ENCODE results near the gene SPTAN1.
"Not testable (repeated sequence)": the region's sequence is repeated elsewhere in the genome, so short reads cannot be mapped to it uniquely, and the experiment has no call there.

The SPTAN1 gene

GRCh38 chr9:128634111-128634510 is 81.7 kb downstream of the SPTAN1 start:
- no peak for DNase-seq

GRCh38 chr9:128634651-128635262 is 82.4 kb downstream of the SPTAN1 start:
- DNase-seq, result no peak

GRCh38 chr9:128635266-128636023 is 83.1 kb downstream of the SPTAN1 start:
- no peak for DNase-seq

- DNase-seq, result no peak
Observed at GRCh38 chr9:128636024-128636390, 83.6 kb downstream of the SPTAN1 start.

- DNase-seq, result no peak
Observed at GRCh38 chr9:128636556-128637530, 84.5 kb downstream of the SPTAN1 start.

- DNase-seq, result no peak
Observed at GRCh38 chr9:128637656-128638055, 85.3 kb downstream of the SPTAN1 start.

GRCh38 chr9:128638580-128638979 is 86.2 kb downstream of the SPTAN1 start:
- no peak for DNase-seq

GRCh38 chr9:128640603-128641002 is 88.2 kb downstream of the SPTAN1 start:
- no peak for DNase-seq

GRCh38 chr9:128642675-128643245 is 90.4 kb downstream of the SPTAN1 start:
- DNase-seq, result no peak

- no peak for DNase-seq
Observed at GRCh38 chr9:128643519-128644300, 91.3 kb downstream of the SPTAN1 start.

GRCh38 chr9:128648206-128648605 is 95.8 kb downstream of the SPTAN1 start:
- DNase-seq, result not testable (repeated sequence)

GRCh38 chr9:128651798-128652197 is 99.4 kb downstream of the SPTAN1 start:
- no peak for DNase-seq

GRCh38 chr9:128653908-128654307 is 101.5 kb downstream of the SPTAN1 start:
- DNase-seq, result no peak

GRCh38 chr9:128654481-128654880 is 102.1 kb downstream of the SPTAN1 start:
- DNase-seq, result no peak

GRCh38 chr9:128656416-128657343 is 104.3 kb downstream of the SPTAN1 start, which contains the start of gene DYNC2I2:
Gene DYNC2I2 (minus strand): TSS chr9:128656847. CDS start chr9:128656726, 121 bp downstream.
- DNase-seq, result peak; percentile 39

GRCh38 chr9:128657344-128657704 is 104.9 kb downstream of the SPTAN1 start:
- no peak for DNase-seq

- DNase-seq, result no peak
Observed at GRCh38 chr9:128657796-128658195, 105.4 kb downstream of the SPTAN1 start.

GRCh38 chr9:128666481-128666941 is 114.1 kb downstream of the SPTAN1 start:
- DNase-seq, result not testable (repeated sequence)

- DNase-seq, result no peak
Observed at GRCh38 chr9:128669786-128670185, 117.4 kb downstream of the SPTAN1 start.

- no peak for DNase-seq
Observed at GRCh38 chr9:128675382-128675781, 123.0 kb downstream of the SPTAN1 start.

GRCh38 chr9:128677794-128678193 is 125.4 kb downstream of the SPTAN1 start:
- DNase-seq, result no peak

Measured in NCI-H1436 treated with DMSO at 0.1 percent for 48 hours (cell line).